Activated CD8-positive, alpha-beta memory T cell treated with anti-CD3 and anti-CD28 coated beads, Interleukin-2, amount 50 U/mL, for 1 hour (primary cell): ENCODE data around the gene DOK4.

Source experiments
- DNase-seq: peaks from one replicate; pipeline ENCODE4 v3.0.0-alpha.2; 2020; ENCODE audit errors: extremely low read depth

DOK4 gene

GRCh38 chr16:57485916-57486857 is at the start of gene DOK4:
TSS of gene DOK4 (minus strand) at chr16:57486493. CDS start at chr16:57479507, 6,986 bp downstream.
- DNase-seq = peak; percentile 27

GRCh38 chr16:57535680-57536305 is 49.5 kb upstream of the DOK4 start:
- DNase-seq = peak; percentile 76

GRCh38 chr16:57534881-57535658 is 48.8 kb upstream of the DOK4 start:
- DNase-seq = no peak

- DNase-seq = no peak
Measured at GRCh38 chr16:57534337-57534880, 48.1 kb upstream of the DOK4 start.

GRCh38 chr16:57533431-57534336 is 47.4 kb upstream of the DOK4 start:
- DNase-seq = no peak

GRCh38 chr16:57532266-57532625 is 46.0 kb upstream of the DOK4 start:
- DNase-seq = no peak

- DNase-seq = no peak
Measured at GRCh38 chr16:57531635-57532265, 45.5 kb upstream of the DOK4 start.

- no peak for DNase-seq
Measured at GRCh38 chr16:57531253-57531575, 44.9 kb upstream of the DOK4 start.

- no peak for DNase-seq
Measured at GRCh38 chr16:57530522-57531252, 44.4 kb upstream of the DOK4 start.

- DNase-seq = peak; percentile 65
Measured at GRCh38 chr16:57530104-57530521, 43.8 kb upstream of the DOK4 start.

GRCh38 chr16:57529391-57530103 is 43.3 kb upstream of the DOK4 start:
- DNase-seq = no peak

- DNase-seq = no peak
Measured at GRCh38 chr16:57528499-57529390, 42.5 kb upstream of the DOK4 start.

GRCh38 chr16:57527610-57528360 is 41.5 kb upstream of the DOK4 start:
- DNase-seq = no peak

- DNase-seq = no peak
Measured at GRCh38 chr16:57527027-57527426, 40.7 kb upstream of the DOK4 start.

- DNase-seq = no peak
Measured at GRCh38 chr16:57526498-57526897, 40.2 kb upstream of the DOK4 start.

- DNase-seq = no peak
Measured at GRCh38 chr16:57525761-57526160, 39.5 kb upstream of the DOK4 start.

- DNase-seq = no peak
Measured at GRCh38 chr16:57522960-57523359, 36.7 kb upstream of the DOK4 start.
